Osteoblast (primary cell): ENCODE results near the gene TMBIM1. TPM values are rescaled to one million over a fixed set of nuclear protein-coding genes. Genes with fewer than 3 reads are reported as not detected.

Source experiments
- DNase-seq: peaks from one replicate; pipeline ENCODE4 v3.0.0; 2011; ENCODE audit warnings: low spot score, mixed read lengths; ENCODE audit not compliant: insufficient read length; ENCODE audit errors: missing footprints
- H2AFZ ChIP-seq: 2 replicates; pipeline ENCODE4 v1.6.0; 2011; ENCODE audit warnings: mild to moderate bottlenecking, low read length
- H3K27ac ChIP-seq: 2 replicates; pipeline ENCODE4 v1.5.1; 2011; ENCODE audit warnings: mild to moderate bottlenecking, low read depth, low read length, moderate library complexity
- H3K27me3 ChIP-seq: 2 replicates; pipeline ENCODE4 v1.6.0; 2012; ENCODE audit warnings: mild to moderate bottlenecking, control low read depth, inconsistent platforms, low read length, moderate library complexity; ENCODE audit not compliant: insufficient read depth
- H3K36me3 ChIP-seq: 2 replicates; pipeline ENCODE4 v1.5.1; 2011; ENCODE audit warnings: mild to moderate bottlenecking, low read length, control low read depth, moderate library complexity; ENCODE audit not compliant: insufficient read depth
- H3K4me1 ChIP-seq: 2 replicates; pipeline ENCODE4 v1.5.1; 2011; ENCODE audit warnings: mild to moderate bottlenecking, low read length, control low read depth, moderate library complexity; ENCODE audit not compliant: insufficient read depth
- H3K4me2 ChIP-seq: 2 replicates; pipeline ENCODE4 v1.6.0; 2011; ENCODE audit warnings: mild to moderate bottlenecking, low read length; ENCODE audit not compliant: insufficient read depth
- H3K4me3 ChIP-seq: fragments of 200-600 bp; sonication (generic); 3 replicates; pipeline ENCODE4 v1.5.1; 2012; ENCODE audit warnings: mild to moderate bottlenecking, low read length, inconsistent platforms; ENCODE audit not compliant: insufficient read depth
- H3K79me2 ChIP-seq: 2 replicates; pipeline ENCODE4 v1.6.0; 2012; ENCODE audit warnings: mild to moderate bottlenecking, low read length, control low read depth, inconsistent platforms; ENCODE audit not compliant: insufficient read depth
- H3K9me3 ChIP-seq: 2 replicates; pipeline ENCODE4 v1.5.1; 2011; ENCODE audit warnings: low read depth, low read length, control low read depth
- H4K20me1 ChIP-seq: 2 replicates; pipeline ENCODE4 v1.6.0; 2012; ENCODE audit warnings: mild to moderate bottlenecking, low read length, control low read depth; ENCODE audit not compliant: insufficient read depth
- total RNA-seq: library from RNA; depleted of rRNA; stranded (reverse); fragments of >200 nt; gene quantifications from 2 replicates; pipeline ENCODE4 v1.2.3, GENCODE V29; 2012
- TF ChIP-seq, protein P1 (sequence below): IDR thresholded peaks from 2 replicates; pipeline ENCODE4 v1.5.1; 2011; ENCODE audit warnings: mild to moderate bottlenecking, low read depth, low read length, moderate library complexity; ENCODE audit errors: extremely low read depth

Gene TMBIM1
- total RNA-seq, 1 donor: 155 TPM

DNA sequence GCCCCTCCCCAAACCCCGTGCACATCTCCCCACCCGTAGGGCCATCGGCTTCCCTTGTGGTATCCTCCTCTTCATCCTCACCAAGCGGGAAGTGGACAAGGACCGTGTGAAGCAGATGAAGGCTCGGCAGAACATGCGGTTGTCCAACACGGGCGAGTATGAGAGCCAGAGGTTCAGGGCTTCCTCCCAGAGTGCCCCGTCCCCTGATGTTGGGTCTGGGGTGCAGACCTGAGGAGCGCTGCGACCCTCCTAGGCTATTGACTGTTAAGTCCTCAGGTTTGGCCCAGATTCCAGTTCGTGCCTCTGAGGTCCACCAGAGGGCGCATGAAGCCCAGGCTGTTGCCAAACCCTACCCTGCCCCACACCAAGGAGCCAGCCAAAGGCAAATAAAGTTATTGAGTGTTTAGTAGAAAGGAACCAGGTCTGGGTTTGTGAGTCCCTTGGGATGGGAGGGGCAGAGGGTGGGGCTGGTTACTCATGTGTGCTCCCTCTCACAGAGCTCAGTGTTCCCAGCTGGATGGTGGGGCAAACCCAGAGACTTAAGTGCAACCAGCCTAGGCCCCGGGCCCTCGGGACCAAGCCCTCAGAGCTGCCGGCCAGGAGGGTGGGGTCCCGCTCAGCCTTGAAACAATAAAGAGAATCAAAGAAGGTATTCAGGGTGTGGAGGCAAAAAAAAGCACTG, 19.6 kb downstream of the TMBIM1 start:
- H3K27me3 ChIP-seq: no peaks in the 10 kb centered on the region
- no peaks in the 10 kb centered on the region for H3K9me3 ChIP-seq
- TF ChIP-seq, protein P1, sequence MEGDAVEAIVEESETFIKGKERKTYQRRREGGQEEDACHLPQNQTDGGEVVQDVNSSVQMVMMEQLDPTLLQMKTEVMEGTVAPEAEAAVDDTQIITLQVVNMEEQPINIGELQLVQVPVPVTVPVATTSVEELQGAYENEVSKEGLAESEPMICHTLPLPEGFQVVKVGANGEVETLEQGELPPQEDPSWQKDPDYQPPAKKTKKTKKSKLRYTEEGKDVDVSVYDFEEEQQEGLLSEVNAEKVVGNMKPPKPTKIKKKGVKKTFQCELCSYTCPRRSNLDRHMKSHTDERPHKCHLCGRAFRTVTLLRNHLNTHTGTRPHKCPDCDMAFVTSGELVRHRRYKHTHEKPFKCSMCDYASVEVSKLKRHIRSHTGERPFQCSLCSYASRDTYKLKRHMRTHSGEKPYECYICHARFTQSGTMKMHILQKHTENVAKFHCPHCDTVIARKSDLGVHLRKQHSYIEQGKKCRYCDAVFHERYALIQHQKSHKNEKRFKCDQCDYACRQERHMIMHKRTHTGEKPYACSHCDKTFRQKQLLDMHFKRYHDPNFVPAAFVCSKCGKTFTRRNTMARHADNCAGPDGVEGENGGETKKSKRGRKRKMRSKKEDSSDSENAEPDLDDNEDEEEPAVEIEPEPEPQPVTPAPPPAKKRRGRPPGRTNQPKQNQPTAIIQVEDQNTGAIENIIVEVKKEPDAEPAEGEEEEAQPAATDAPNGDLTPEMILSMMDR: peak; percentile 91
- H3K27ac ChIP-seq: peak overlapping the region; percentile 33
- H2AFZ ChIP-seq: no peak overlapping the region
- peak; percentile 96 for DNase-seq
- peaks cover 47% of the 10 kb centered on the region for H3K36me3 ChIP-seq
- H3K79me2 ChIP-seq: peaks cover 66% of the 10 kb centered on the region
- H3K4me2 ChIP-seq: no peak overlapping the region
- peaks cover 24% of the 10 kb centered on the region for H4K20me1 ChIP-seq
- peaks cover 30% of the 10 kb centered on the region for H3K4me1 ChIP-seq
- H3K4me3 ChIP-seq: no peak overlapping the region

DNA sequence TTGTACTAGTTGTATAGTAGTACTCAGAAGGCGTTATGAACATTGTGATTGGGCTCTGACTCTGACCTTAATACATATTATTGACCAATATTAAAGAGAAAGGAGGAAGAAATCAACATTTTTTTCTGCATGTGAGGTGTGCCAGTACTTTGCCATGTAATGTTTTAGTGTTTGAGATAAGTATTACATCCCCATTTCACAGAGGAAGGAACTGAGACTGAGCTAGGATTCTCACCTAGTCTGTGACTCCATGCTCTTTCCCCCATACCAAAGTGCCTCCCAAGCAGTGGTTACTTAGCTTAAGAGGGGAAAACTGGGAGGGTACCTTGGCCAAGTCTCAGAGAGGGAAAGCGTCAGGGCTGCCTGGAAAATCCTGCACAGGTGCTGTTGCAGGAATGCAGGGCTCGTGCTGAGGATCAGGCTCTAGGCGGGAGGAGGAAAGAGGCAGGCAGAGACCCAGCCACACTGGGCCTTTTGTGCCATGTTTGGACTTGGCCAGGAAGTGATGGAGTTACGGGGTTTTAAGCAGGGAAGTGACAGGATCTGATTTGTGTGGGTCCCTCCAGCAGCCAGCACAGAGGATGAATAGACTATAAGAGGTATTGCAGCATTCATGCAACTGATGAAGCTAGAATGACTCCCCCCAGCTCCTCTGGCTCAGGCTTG, 20.3 kb downstream of the TMBIM1 start:
- Histone ChIP-seq H3K4me3 (peak overlapping the region; percentile 97), H3K4me2 (peak overlapping the region; percentile 99), H4K20me1 (peaks cover 22% of the 10 kb centered on the region), H3K79me2 (peaks cover 65% of the 10 kb centered on the region), H3K27me3 (no peaks in the 10 kb centered on the region), H3K4me1 (peaks cover 30% of the 10 kb centered on the region), H3K36me3 (peaks cover 47% of the 10 kb centered on the region), H3K27ac (peak overlapping the region; percentile 69), H3K9me3 (no peaks in the 10 kb centered on the region), H2AFZ (no peak overlapping the region)
- TF ChIP-seq, protein P1: no peak
- peak; percentile 87 for DNase-seq

DNA sequence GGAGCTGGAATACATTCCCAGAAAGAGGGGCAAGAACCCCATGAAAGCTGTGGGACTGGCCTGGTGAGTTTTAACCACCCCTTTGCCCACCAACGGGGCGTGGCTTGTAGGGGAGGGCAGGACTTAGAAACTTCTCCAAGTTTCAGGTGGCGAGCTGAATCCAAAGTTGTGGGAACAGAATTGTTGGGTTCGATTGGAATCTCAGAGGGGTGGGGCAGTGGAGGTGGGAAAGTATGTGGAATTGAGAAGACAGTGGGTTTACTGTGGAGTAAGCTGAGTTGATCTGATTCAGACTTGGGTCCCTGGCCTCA, 20.9 kb downstream of the TMBIM1 start:
- H2AFZ ChIP-seq: no peak overlapping the region
- peaks cover 30% of the 10 kb centered on the region for H3K4me1 ChIP-seq
- H3K4me2 ChIP-seq: peak overlapping the region; percentile 99
- peak overlapping the region; percentile 97 for H3K4me3 ChIP-seq
- H3K27ac ChIP-seq: peak overlapping the region; percentile 69
- peaks cover 47% of the 10 kb centered on the region for H3K36me3 ChIP-seq
- peaks cover 20% of the 10 kb centered on the region for H4K20me1 ChIP-seq
- DNase-seq: peak; percentile 65
- TF ChIP-seq, protein P1: no peak
- no peaks in the 10 kb centered on the region for H3K9me3 ChIP-seq
- no peaks in the 10 kb centered on the region for H3K27me3 ChIP-seq
- H3K79me2 ChIP-seq: peaks cover 59% of the 10 kb centered on the region

DNA sequence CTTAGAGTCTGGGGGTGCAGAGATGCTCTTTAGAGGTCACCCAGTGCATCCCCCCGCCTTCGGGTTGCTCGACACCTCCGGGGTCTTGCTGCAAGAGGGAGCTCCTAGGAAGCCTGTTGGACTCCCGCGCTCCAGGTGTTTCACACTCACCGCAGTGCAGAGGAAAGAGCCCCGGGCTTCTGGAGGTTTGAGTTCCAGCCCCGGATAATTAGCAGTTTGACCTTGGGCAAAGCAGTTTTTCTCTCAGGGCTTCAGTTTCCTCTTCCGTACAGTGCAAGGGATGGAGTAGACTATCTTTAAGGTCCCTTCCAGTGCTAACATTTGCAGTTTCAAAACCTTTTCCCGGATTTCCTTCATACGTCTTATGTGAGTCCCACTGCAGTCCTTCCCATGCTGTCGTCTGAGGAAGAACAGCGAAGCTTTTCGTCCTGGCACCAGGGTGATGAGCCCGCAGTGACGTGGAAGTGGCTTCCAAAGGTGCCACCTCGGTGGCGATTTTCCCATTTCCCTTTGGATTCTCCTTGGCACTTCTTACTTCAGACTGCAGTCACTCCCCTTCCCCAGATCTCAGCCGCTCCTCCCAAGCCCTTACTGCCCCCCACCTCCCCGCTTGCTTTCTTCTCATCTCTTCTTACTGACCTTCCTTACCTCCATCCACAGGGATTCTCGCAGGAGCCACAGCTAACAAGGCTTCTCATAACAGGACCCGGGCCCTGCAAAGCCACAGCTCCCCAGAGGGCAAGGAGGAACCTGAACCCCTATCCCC, 21.4 kb downstream of the TMBIM1 start:
- DNase-seq: peak; percentile 81
- H3K27ac ChIP-seq: peak overlapping the region; percentile 69
- H3K27me3 ChIP-seq: no peaks in the 10 kb centered on the region
- H3K4me1 ChIP-seq: peaks cover 30% of the 10 kb centered on the region
- peaks cover 24% of the 10 kb centered on the region for H4K20me1 ChIP-seq
- no peaks in the 10 kb centered on the region for H3K9me3 ChIP-seq
- peak overlapping the region; percentile 99 for H3K4me2 ChIP-seq
- TF ChIP-seq, protein P1: no peak
- H3K4me3 ChIP-seq: peak overlapping the region; percentile 97
- peak overlapping the region; percentile 87 for H2AFZ ChIP-seq
- peaks cover 55% of the 10 kb centered on the region for H3K79me2 ChIP-seq
- peaks cover 47% of the 10 kb centered on the region for H3K36me3 ChIP-seq
